OCI-LY3 (cell line): Measurements from ENCODE around the gene TRIP11.

ENCODE experiments used
- CTCF ChIP-seq: fragments of 200-600, 300-600 bp; sonication (generic); IDR thresholded peaks from 2 replicates; pipeline ENCODE4 v1.5.1; 2014; ENCODE audit warnings: antibody characterized with exemption, low read length, low read depth
- EZH2phosphoT487 ChIP-seq: fragments of 200-600 bp; shearing (Covaris generic); IDR thresholded peaks from 2 replicates; pipeline ENCODE4 v1.6.1; 2018; ENCODE audit warnings: antibody characterized with exemption, mixed run types, low read depth

GRCh38 chr14:92074555-92074954 lies 34.7 kb upstream of the TRIP11 start:
- no peak for TF ChIP-seq CTCF
- no peak for TF ChIP-seq EZH2phosphoT487
